ENCODE results near the gene SCRN2.

SCRN2 gene

DNA sequence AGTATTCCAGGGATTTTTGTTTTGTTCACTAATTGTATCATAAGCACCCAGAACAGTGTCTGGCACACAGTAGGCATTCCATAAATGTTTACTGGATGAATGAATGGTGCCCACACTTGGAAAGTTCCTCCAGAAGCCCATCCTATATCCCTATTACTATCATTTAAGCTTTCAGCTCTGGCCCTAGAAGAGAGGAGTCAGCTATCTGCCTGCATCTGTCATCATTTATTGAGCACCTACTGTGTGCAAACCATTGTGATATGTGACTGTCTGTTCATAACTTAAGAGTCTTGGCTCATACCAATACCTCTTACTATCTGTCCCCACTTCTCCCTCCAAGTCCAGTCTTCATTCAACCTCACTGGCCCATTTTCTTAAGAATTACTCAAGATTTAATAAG, 30.0 kb upstream of the SCRN2 start:
- no peak for DNase-seq

DNA sequence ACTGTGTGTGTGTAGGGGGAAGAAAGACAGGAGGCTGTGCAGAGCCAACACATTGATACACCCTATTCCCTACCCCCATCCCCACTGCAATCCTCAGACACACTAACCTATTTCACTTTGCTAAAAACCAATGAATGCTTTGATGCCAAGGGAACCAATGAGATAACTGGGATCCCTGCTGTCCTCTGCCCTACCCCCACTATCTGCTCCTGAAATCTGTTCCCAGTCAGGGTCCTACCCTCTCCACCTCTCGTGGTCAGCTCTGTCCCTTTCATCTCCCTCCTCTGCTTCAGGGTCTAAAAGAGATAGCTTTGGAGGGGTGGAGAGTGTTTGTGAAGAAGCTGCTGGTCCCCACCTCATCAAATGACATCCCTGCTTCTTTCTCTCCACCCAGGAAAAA, 29.0 kb upstream of the SCRN2 start:
- no peak for DNase-seq

DNA sequence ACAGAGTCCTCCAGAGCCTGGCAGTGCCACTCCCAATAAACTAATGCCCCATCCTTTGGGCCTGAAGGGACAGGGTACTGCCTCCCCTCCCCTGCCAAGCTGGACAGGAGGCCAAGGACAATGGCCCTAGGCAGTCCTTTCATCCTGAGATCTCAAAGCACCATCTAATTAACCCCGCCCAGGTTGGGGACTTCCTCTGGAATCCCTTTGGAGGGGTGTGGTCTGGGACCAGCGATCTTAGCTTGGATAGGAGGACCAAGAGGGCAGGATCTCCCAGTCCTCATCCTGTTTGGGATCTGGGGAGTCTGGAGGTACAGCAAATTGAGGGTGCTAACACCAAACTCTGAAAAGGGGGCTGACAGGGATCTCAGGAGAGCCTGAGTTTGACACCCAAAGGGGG, 28.0 kb upstream of the SCRN2 start:
- DNase-seq = no peak

DNA sequence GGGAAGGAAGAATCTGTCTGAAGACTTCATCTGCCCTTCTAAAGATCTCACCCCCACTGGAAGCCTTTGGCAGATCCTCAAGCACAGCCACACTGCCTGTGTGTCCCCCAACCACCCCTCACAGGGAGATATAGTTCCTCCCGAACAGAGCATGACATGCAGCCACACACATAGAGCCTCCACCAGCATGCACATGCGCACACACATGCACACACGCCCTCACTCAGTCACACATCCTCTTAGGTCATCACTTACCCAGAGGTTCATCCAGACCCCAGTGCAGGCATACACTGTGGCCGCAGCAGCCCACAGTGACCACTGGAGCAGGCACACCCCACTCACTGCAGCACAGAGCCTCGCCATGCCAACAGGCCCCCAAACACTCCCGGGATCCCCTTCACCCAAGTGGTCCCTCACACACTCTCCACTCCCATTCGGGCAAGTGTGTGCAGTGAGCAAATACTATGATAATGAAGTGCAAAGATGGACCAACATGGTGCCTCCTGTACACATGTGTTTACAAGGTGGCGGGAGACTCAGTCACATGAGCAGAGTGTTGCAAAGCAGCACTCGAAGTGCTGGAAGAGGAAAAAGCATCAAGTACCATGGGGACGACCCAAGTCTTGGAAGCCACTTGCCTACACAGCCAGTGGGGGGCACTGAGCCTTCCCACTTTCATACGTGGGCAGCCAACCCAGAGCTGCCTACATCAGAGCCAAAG, 26.9 kb upstream of the SCRN2 start:
- DNase-seq = no peak

DNA sequence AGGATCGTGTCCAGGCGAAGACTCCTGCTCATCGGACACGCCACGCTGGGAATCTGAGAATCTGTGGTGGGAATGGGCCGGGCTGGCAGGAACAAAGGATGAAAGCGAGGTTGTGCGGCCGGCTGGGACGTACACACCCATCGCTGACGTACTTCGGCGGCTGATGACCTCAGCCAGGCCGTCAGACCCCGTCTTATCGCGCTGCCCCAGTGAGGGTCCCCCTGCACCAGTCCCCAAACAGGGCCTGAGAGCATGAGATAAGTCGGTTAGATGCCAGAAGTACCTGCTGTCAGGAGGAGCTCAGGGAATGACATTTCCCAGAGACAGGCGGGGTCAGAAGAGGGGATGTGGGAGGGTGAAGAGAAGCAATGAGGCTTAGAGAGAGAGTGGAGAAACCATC, 25.9 kb upstream of the SCRN2 start:
- no peak for DNase-seq

DNA sequence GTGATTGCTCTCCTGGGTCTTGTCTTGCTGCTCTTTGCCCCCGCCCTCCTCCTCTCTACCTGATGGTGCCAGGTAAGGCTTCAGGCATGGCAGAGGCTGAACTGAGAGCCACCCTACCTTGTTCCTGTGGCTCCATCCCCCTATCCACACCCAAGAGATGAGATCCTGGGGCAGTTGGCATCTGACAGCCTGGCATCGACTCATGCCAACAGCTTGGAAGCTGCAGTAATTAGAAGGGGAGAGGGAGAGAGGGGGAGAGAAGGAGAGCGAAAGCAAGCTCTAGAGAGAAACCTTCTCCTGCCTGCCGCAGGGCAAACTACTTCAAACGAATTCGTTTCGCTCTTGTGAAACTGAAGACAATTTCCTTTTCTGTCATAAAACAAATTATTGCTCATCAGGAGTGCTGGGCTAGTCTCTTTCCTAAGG, 23.7 kb upstream of the SCRN2 start:
- no peak for DNase-seq

DNA sequence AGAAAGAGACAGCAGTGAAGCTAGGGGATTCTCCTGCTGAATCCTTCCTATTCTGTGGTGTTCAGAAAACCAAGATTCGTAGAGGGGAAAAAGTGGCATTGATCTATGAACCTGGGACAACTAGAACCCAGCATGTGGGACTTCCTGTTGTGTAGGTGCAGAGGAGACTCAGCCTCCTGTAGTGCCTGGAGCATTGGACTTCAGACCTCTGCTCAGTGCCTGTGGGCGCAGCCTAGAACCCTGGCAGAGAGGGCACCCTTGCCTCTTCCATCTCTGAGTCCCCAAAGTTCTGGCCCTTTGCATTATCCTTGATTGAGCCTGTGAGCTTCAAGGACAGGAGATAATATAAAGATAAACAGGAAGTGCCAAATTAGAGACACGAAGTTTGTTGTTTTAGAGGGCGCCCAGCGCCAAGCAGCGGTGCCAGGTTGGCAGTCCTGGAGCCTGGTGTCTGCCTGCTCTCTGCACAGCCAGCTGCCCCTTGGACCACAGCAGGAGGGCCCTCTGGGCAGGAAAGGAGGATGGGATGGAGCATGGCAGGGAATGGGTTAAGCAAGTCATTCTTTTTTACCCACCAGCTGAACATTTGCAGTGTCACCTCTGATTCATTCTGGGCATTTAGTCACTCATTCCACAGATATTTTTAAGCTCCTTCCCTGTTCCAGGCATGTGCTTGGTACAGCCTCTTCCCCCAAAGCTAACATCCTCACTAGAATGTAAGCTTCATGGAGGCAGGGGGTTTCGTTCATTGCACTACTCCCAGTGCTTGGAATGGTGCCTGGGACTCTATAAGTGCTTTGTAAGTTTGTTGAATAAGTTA, 21.8 kb upstream of the SCRN2 start:
- DNase-seq = no peak

DNA sequence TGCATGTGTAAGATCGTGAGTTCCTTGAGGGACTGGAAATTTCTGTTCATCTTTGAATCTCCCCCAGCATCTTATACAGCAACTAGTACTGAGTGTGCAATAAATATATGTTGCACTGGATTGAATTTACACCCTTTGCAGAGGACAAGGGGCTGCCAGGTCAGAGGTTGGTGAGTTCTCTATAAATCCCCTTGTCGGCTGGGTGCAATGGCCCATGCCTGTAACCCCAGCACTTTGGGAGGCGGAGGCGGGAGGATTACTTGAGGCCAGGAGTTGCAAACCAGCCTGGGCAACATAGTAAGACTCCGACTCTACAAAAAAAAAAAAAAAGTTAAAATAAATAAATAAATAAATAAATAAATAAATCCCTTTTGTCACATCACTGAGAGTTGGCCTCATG, 19.3 kb upstream of the SCRN2 start:
- no peak for DNase-seq

DNA sequence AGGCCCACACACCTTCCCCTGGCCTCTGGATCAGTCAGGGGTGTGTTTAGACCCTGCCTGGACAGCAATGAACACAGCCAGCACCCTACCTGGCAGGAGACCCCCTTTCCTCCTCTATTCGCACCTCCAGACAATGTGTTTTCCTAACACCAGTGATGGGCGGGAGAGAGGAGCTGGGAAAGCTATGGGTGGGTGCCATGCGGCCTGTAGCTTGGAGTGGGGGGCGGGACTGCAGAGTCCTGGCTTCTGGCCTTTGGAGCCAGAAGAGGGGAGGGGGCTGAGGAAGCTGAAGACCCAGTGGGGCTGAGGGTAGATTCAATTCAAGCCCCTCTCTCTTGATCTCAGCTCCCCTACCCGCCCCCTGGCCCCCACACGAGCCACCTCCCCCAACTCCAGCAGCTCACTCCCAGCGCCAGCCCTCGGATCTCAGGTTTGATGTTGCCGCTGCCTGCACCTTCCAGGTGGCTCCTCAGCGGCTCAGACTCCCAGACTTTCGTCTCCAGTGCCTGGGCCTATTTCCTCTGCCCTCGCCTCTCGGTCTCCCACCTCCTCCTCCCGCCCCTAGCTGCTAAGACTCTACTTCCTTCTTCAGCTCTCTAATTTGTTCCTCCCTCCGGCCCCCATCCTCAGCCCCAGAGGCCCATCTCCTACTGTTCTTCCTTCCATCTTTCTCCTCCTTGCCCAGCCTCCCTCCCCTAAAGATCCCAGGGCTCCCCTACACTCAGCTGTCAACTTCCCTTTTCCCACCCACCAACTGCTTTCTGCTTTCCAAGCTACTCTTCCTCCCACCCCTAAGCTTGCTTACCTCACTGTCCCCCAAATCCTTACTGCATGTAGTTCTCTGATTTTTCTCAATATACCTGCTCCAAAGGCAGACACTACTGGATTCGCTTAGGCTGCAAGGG, 16.7 kb upstream of the SCRN2 start:
- DNase-seq = no peak

DNA sequence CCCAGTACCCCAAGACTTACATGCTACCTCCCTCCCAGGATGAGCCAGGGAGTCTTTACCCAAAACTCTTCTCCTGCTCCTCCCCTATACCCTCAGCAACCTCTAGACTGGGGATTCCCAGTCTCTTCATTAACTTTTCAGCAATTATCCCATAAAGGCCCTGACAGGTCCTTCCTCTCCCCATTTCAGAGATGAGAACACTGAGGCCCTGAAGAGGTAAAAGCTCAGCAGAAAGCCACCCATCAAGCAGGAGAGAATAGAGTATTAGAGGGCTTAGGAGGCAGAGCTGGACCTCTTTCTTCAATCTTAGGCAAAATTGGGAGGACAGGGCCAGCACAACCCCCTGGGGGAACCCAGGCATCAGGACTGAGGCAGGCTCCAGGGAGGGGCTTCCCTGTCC, 15.8 kb upstream of the SCRN2 start:
- DNase-seq = no peak

DNA sequence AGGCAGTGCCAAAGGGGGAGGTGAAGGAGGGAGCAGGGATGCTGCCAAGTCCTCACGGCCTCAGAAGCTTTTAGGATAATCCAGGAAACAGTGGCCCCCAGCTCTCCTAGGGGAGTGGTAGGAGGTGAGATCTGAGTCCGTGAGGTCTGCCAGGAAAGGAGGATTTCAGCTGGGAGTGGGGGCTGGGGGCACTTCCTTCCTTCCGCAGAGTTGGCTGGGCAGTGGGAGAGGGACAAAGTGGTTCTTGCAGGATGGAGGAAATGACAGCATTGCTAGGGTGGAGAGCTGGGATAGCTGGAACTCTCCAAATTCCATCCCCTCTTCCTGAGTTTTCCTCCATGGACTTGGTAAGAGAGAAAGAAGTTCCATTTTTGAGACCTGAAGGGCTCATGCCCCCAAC, 14.7 kb upstream of the SCRN2 start:
- no peak for DNase-seq

DNA sequence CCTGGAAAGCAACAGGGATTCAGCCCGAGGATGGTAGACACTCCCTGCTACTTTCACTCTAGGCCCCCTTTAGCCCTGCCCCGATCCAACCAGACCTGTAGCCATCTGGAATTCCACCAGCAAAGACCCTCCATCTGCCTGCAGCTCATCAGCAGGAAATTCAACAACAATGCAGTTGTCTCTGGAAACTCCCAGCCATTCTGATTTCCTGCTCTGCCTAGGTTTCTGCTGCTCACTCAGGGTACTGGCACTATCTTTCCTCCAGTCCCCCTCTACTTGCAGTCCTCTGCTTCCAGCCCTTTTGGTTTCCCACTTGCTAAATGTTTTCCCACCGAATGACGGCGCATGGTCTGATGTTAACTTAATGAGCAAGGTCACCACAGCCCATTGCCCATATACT, 12.5 kb upstream of the SCRN2 start:
- no peak for DNase-seq

DNA sequence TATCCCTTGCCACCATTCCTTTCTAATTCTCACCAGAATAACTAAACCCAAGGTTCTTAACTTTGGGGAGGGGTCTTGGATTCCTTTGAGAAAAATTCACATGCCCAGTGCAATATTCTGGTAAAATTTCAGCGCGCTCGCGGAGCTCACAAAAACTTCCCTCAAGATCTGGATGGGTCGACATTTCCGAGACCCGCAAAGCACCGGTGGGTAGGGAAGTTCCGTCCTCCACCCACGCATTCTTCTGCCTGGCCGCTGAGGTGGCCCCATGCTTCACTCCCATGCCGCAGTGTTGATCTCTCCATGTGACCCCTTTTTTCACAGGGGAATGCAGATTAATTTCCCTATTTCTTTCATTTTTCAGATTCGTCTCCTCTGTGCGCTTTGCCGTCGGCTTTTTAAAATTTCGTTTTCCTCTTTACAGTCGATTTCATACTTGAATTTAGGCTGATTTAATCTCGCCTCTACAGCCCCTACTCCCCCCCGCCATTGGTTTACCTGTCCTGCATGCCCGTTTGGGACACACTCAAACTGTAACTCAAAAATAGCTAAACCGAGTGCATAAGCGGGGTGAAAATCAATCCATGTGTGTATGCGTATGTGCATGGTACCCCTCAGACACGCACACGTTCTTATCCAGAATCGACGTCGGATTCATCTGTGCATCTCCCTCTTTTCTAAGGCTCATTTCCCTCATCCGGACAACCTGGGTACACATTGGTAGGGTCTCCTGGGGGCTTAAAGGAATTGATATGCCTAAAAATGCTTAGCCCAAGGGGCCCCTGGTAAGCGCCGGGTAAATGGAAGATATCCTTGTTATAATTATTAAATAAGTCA, 11.3 kb upstream of the SCRN2 start:
- DNase-seq = no peak

DNA sequence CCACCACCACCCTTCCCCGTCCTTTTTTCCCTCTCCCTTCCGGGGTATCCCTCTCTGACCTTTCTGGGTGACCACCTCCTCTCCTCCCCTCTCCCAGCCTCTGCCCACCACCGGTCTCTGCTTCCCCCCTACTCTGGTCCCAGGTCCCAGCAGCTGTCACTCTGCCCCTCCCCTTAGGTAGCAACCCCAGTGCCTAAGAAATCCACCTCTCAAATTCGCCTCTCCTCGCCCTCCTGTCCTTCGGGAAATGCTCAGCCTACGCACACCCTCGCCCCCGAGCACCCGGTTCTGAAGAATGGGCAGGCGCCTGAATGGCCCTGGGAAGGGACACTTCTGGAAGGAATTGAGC, 10.7 kb upstream of the SCRN2 start:
- DNase-seq = no peak

DNA sequence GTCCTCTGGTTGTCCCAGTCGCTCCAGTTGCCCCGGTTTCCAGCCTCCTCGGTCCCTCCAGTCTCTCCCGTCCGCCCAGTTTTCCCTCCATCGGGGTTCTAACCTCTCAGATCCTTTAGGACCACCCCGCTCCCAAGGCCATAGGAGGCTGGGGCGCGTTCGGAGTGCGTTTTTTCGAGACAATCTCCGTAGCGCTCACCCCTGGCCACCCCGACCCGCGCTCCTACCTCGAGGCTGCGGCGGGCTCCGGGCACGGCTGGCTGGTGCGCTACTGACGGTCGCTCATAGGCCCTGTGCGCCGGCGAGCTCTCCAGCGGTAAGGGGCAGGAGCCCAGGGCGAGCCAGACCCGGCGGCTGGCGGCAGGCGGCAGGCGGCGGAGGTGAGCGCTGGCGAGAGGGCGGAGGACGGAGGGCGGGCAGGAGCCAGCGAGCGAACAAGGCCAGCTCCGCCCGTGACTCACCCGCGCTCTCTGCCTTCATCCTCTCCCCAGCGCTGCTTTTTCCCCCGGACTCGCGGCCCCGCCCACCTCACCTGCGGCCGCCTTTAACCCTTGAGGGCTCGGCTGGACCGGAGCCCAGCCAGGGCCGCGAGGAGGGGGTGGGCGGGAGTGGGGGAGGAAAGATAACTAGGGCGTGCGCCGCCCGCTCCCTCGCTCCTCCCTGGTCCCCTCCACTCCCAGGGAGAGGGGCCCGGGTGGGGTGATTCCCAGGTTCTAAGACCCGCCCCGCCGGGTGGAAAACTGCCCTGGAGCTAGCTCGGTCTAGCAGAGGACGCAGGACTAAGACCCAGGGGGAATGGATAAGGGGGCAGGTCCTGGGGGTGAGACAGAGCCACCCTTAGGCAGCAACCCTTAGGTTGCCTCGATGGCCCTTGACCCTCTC, 9.9 kb upstream of the SCRN2 start, which contains the start of gene SP6:
Gene SP6 (minus strand): TSS at position 472 of the 882 bp plus-strand sequence. CDS start 2,734 bp downstream, outside the sequence.
- DNase-seq = no peak

DNA sequence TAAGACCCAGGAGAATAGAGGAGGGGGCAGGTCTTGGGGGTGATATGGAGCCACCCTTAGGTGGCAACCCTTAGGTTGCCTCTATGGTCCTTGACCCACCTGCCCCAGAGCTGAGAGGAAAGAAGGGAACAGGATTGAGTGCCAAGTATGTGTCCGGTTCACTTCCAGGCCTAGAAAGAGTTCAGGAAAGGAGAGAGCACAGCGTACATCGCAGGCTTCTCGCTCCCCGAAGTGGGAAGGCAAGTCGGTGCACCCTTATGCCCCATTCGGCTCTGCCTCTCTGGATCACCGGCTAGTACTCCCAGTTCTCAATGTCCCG, 9.3 kb upstream of the SCRN2 start:
- DNase-seq = no peak

DNA sequence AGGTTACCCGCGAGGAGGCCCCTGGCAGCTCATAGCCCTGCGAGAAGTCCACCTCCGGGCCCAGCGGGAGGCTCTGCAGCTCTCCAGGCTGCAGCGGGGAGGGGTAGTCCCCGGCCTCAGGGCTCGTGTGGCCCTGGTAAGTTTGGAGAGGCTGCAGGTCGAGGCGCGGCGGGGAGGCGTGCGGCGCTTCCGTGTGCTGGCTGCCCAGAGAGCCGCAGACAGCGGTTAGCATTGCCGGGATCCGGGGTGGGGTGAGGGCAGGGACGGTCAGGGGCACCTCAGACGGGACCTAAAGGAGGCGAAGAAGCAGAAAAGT, 7.1 kb upstream of the SCRN2 start:
- no peak for DNase-seq

DNA sequence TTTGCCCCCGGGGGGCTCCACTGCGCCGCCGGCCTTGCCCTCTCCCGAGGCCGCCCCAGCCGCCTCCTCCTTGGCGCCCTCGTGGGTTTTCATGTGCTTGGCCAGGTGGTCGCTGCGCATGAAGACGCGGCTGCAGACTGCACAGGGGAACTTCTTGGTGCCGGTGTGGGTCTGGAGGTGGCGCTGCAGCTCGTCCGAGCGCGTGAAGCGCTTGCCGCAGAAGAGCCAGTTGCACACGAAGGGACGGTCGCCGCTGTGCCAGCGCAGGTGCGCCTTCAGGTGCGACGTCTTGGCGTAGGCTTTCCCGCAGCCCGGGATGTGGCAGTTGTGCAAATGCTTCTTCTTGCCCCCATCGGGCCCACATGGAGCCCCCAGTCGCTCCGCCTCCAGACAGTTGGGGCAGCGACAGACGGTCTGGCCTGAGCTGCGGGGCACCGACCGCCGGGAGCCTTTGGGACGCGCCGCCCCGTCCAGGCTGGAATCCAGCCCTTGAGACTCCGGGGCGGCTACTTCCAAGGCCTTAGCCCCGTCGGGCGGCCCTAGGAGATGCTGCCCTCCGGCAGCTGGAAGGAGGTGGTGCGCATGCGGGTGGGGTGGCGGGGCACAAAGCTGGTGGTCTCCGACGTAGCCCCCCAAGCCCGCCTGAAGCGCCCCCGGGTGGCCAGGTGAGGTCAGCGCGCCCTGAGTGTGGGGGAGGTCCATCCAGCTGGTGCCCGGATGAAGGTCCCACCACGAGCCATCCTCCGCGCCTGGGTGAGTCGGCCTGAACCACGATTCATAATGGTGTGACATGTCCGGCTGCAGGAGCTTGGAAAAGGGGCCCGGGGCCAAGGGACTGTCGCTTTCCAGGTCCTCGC, 6.5 kb upstream of the SCRN2 start:
- no peak for DNase-seq

DNA sequence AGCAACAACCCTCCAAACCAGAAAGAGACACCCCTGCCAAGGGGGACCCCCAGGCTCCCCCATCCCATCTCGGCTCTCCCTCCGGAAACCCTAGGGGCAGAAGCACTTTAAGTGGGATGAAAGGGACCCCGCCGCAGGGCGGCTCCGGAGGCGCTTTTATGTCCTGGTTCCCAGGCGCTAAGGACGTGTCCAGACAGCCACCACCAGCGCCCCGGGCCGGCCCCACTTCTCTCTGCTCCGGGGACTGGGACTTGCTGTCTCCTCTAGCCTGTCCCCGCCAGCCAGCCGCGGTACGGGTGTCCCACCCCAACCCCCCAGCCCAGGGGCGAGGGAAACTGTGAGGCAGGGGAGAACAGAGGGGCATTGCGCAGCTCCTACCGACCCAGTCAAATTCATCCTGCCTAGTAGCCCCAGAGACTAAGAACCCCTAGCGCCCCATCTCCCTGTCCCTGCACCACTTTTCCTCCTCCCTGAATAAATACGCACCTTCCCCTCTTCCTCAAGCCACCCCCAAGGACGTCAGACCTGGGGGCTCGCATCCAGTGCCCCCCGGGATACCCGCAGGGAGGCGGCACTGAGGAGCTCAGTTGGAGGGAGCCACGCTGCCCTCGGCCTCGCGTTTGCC, 5.8 kb upstream of the SCRN2 start:
- no peak for DNase-seq

DNA sequence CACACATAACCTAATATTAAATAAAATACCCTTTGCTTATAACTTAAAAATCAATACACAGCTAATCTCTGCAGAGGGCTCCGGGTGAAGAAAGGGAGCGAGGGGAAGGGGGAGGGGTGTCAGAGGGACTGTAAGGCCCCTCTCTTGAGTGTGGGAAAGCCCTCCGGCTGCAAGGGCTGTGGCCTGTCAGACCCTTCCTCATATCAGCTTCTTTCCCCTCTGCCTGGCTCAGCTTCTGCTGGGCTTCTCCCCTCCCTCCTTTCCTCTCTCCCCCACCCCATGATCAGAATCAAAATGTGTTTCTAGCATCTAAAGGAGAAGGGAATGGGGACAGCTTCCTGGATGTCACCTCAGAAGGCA, 4.6 kb upstream of the SCRN2 start:
- DNase-seq = no peak
